ENCODE measurements around the gene HSD17B2. TPM values are rescaled to one million over a fixed set of nuclear protein-coding genes. Genes with fewer than 3 reads are reported as not detected.

Gene HSD17B2
- total RNA-seq, 4 donors from 2014 or later: not detected

GRCh38 chr16:82024883-82025282, 10.2 kb upstream of the HSD17B2 start:
- TF ChIP-seq CTCF (IDR thresholded peaks at IDR 0.05) (no peak), EP300 (IDR thresholded peaks at IDR 0.05) (no peak), POLR2A (IDR thresholded peaks at IDR 0.05) (no peak)
- DNase-seq (ENCODE audit: low spot score in 2 of 2): no peak
- Histone ChIP-seq H3K4me1 (no peaks in the 10 kb centered on the region), H3K36me3 (no peaks in the 10 kb centered on the region), H3K9me3 (no peaks in the 10 kb centered on the region), H3K27ac (no peak overlapping the region), H3K27me3 (no peaks in the 10 kb centered on the region), H3K4me3 (no peak overlapping the region)
- WGBS, 2 donors: 87 to 91% methylated on average over 4 of the region's 4 CpGs

DNA sequence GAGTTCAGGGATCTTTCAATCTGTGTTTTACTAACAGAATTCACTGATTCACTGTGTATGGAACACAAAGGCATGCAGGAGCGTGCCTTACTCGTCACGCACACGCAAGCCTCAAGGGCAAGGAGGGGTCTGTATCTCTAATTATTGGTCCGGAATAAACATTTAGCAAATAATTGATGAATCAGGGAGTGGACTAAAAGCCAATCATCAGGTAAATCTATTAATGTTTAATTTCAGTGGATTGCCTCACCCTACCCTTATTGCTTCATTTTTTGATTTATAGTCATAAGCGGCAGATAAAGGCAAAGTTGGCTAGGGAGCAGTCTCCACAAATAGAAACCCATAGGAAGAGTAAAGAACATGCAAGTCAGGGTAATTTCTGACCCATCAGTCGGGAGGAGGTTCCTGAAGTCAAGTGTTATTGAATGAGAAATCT, 7.4 kb upstream of the HSD17B2 start:
- Histone ChIP-seq H3K9me3 (no peaks in the 10 kb centered on the region), H3K27ac (no peak overlapping the region), H3K36me3 (no peaks in the 10 kb centered on the region), H3K4me3 (no peak overlapping the region), H3K4me1 (no peaks in the 10 kb centered on the region), H3K27me3 (no peaks in the 10 kb centered on the region)
- no peak for TF ChIP-seq EP300 (IDR thresholded peaks at IDR 0.05)
- TF ChIP-seq POLR2A (IDR thresholded peaks at IDR 0.05): no peak
- TF ChIP-seq CTCF (IDR thresholded peaks at IDR 0.05): no peak
- 84 to 88% methylated on average over 7 of the region's 7 CpGs for WGBS, 2 donors
- no peak for DNase-seq (ENCODE audit: low spot score in 2 of 2)

- H3K4me3 ChIP-seq: no peak overlapping the region
- DNase-seq (ENCODE audit: low spot score in 2 of 2): no peak
- TF ChIP-seq POLR2A (IDR thresholded peaks at IDR 0.05): no peak
- TF ChIP-seq CTCF (IDR thresholded peaks at IDR 0.05): peak; percentile 23 to 48 (median 32)
- no peaks in the 10 kb centered on the region for H3K9me3 ChIP-seq
- no peaks in the 10 kb centered on the region for H3K27me3 ChIP-seq
- H3K36me3 ChIP-seq: no peaks in the 10 kb centered on the region
- H3K27ac ChIP-seq: no peak overlapping the region
- H3K4me1 ChIP-seq: no peaks in the 10 kb centered on the region
- WGBS, 2 donors: 50 to 55% methylated on average over 13 of the region's 13 CpGs
These were observed 3.7 kb upstream of the HSD17B2 start for GRCh38 chr16:82031116-82032084.

DNA sequence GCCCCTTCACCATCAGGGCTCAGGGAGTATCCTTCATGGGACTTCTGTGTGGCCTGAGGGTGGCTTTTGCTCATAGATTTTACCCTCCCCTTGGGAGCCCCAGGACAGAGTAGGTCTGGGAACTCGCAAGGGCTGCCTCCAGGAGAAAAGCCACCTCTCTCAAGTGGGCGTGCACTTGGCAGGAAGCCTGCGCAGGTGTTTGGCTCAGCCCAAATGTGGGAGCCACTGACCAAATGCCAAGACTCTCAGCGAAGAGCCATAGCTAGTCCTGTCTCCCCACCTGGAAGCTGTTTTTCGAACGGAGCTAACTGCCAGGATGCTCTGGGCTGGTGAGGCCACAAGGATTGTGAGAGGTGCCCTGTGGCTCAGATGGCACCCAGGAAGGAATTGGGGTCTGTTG, 2.0 kb upstream of the HSD17B2 start:
- no peak overlapping the region for H3K27ac ChIP-seq
- WGBS, 2 donors: 91 to 92% methylated on average over 4 to 6 of the region's 6 CpGs
- DNase-seq (ENCODE audit: low spot score in 2 of 2): no peak
- no peaks in the 10 kb centered on the region for H3K36me3 ChIP-seq
- H3K4me1 ChIP-seq: no peaks in the 10 kb centered on the region
- TF ChIP-seq CTCF (IDR thresholded peaks at IDR 0.05): no peak
- no peak for TF ChIP-seq EP300 (IDR thresholded peaks at IDR 0.05)
- TF ChIP-seq POLR2A (IDR thresholded peaks at IDR 0.05): no peak
- no peak overlapping the region for H3K4me3 ChIP-seq
- H3K9me3 ChIP-seq: no peaks in the 10 kb centered on the region
- H3K27me3 ChIP-seq: no peaks in the 10 kb centered on the region

- Histone ChIP-seq H3K4me1 (no peaks in the 10 kb centered on the region), H3K4me3 (no peak overlapping the region), H3K36me3 (no peaks in the 10 kb centered on the region), H3K27ac (no peak overlapping the region), H3K9me3 (no peaks in the 10 kb centered on the region), H3K27me3 (no peaks in the 10 kb centered on the region)
- 55 to 63% methylated on average over 8 of the region's 8 CpGs for WGBS, 2 donors
- DNase-seq (ENCODE audit: low spot score in 2 of 2): no peak
- TF ChIP-seq EP300 (IDR thresholded peaks at IDR 0.05) (no peak), POLR2A (IDR thresholded peaks at IDR 0.05) (no peak), CTCF (IDR thresholded peaks at IDR 0.05) (no peak)
These were observed 1.3 kb upstream of the HSD17B2 start for GRCh38 chr16:82033683-82034300.

Data from tibial nerve (tissue), 4 donors.